GM03348 (cell line): ENCODE measurements around the gene RYR2.
A peak's percentile ranks its signal among the peaks of the same experiment; 100 is the strongest.

Source experiments
- DNase-seq: peaks from one replicate; pipeline ENCODE4 v3.0.0; 2012; ENCODE audit warnings: low spot score

The RYR2 gene

GRCh38 chr1:237457573-237457972, 415.6 kb downstream of the RYR2 start:
- DNase-seq, result no peak

GRCh38 chr1:237467320-237467719, 425.3 kb downstream of the RYR2 start:
- DNase-seq, result no peak

- DNase-seq, result no peak
Observed at GRCh38 chr1:237470712-237471338, 428.8 kb downstream of the RYR2 start.

GRCh38 chr1:237471377-237471776, 429.4 kb downstream of the RYR2 start:
- DNase-seq, result no peak

- DNase-seq, result no peak
Observed at GRCh38 chr1:237471956-237472355, 430.0 kb downstream of the RYR2 start.

- DNase-seq, result no peak
Observed at GRCh38 chr1:237473854-237474253, 431.9 kb downstream of the RYR2 start.

- DNase-seq, result no peak
Observed at GRCh38 chr1:237478082-237478481, 436.1 kb downstream of the RYR2 start.

GRCh38 chr1:237478842-237479241, 436.9 kb downstream of the RYR2 start:
- DNase-seq, result no peak

- DNase-seq, result no peak
Observed at GRCh38 chr1:237482777-237483176, 440.8 kb downstream of the RYR2 start.

- DNase-seq, result no peak
Observed at GRCh38 chr1:237492359-237492758, 450.4 kb downstream of the RYR2 start.

- no peak for DNase-seq
Observed at GRCh38 chr1:237500566-237500965, 458.6 kb downstream of the RYR2 start.

GRCh38 chr1:237503292-237503691, 461.3 kb downstream of the RYR2 start:
- DNase-seq, result no peak

GRCh38 chr1:237507005-237507404, 465.0 kb downstream of the RYR2 start:
- no peak for DNase-seq

GRCh38 chr1:237509748-237510147, 467.8 kb downstream of the RYR2 start:
- DNase-seq, result no peak

GRCh38 chr1:237525102-237525501, 483.1 kb downstream of the RYR2 start:
- DNase-seq, result no peak

- no peak for DNase-seq
Observed at GRCh38 chr1:237527761-237528160, 485.8 kb downstream of the RYR2 start.

GRCh38 chr1:237528545-237528944, 486.6 kb downstream of the RYR2 start:
- DNase-seq, result no peak

GRCh38 chr1:237539055-237539454, 497.1 kb downstream of the RYR2 start:
- no peak for DNase-seq

- no peak for DNase-seq
Observed at GRCh38 chr1:237542525-237543418, 500.8 kb downstream of the RYR2 start.

GRCh38 chr1:237553078-237553477, 511.1 kb downstream of the RYR2 start:
- no peak for DNase-seq

GRCh38 chr1:237556911-237557310, 514.9 kb downstream of the RYR2 start:
- no peak for DNase-seq

GRCh38 chr1:237562242-237562823, 520.3 kb downstream of the RYR2 start:
- peak; percentile 47 for DNase-seq

GRCh38 chr1:237565236-237565635, 523.3 kb downstream of the RYR2 start:
- DNase-seq, result no peak
